Smooth muscle cell (in vitro differentiated cells): ENCODE measurements around the gene DUSP28. TPM values are rescaled to one million over a fixed set of nuclear protein-coding genes. Genes with fewer than 3 reads are reported as not detected.
A peak's percentile ranks its signal among the peaks of the same experiment; 100 is the strongest.

ENCODE experiments used
- DNase-seq: peaks from one replicate; lab custom pipeline; 2025; ENCODE audit not compliant: unreplicated experiment; lab: John Stamatoyannopoulos, UW
- H2AFZ ChIP-seq: fragments of 200-600 bp; sonication (generic); 2 replicates; pipeline ENCODE4 v1.6.0; 2016; ENCODE audit warnings: antibody characterized with exemption, low read depth, mild to moderate bottlenecking
- H3F3A ChIP-seq: fragments of 200-600 bp; sonication (generic); 2 replicates; pipeline ENCODE4 v1.6.0; 2017; ENCODE audit warnings: antibody characterized with exemption, low read depth
- H3K27ac ChIP-seq: fragments of 200-600 bp; sonication (generic); 2 replicates; pipeline ENCODE4 v1.5.1; 2016; ENCODE audit warnings: low read depth, mild to moderate bottlenecking
- H3K27me3 ChIP-seq: fragments of 200-600 bp; sonication (generic); 2 replicates; pipeline ENCODE4 v1.6.1; 2016; ENCODE audit warnings: low read depth, mild to moderate bottlenecking
- H3K36me3 ChIP-seq: fragments of 200-600 bp; sonication (generic); 2 replicates; pipeline ENCODE4 v1.5.1; 2016; ENCODE audit warnings: low read depth
- H3K4me1 ChIP-seq: fragments of 200-600 bp; sonication (generic); 2 replicates; pipeline ENCODE4 v1.5.1; 2016; ENCODE audit warnings: low read depth
- H3K4me2 ChIP-seq: fragments of 200-600 bp; sonication (generic); 2 replicates; pipeline ENCODE4 v1.6.0; 2016; ENCODE audit warnings: mild to moderate bottlenecking
- H3K4me3 ChIP-seq: fragments of 200-600 bp; sonication (generic); 2 replicates; pipeline ENCODE4 v1.5.1; 2016; ENCODE audit warnings: mild to moderate bottlenecking
- H3K79me2 ChIP-seq: fragments of 200-600 bp; sonication (generic); 2 replicates; pipeline ENCODE4 v1.6.0; 2016; ENCODE audit warnings: low read depth, mild to moderate bottlenecking
- H3K9ac ChIP-seq: fragments of 200-600 bp; sonication (generic); 2 replicates; pipeline ENCODE4 v1.6.0; 2016; ENCODE audit warnings: low read depth
- H3K9me3 ChIP-seq: fragments of 200-600 bp; sonication (generic); replicated peaks from 2 replicates; pipeline ENCODE4 v1.5.1; 2016; ENCODE audit warnings: low read depth
- H4K20me1 ChIP-seq: fragments of 200-600 bp; sonication (generic); 2 replicates; pipeline ENCODE4 v1.6.0; 2016; ENCODE audit warnings: low read depth
- WGBS: methylation state at CpG from one replicate; pipeline ENCODE4 v1.1.7; 2016; ENCODE audit warnings: low lambda C conversion rate; 5-methylcytosine and 5-hydroxymethylcytosine counted together
- polyA plus RNA-seq: library from polyadenylated mRNA; unstranded; fragments of >200 nt; fragmentation: Nextera tagmentation; extraction: Ambion mirVana; gene quantifications from 2 replicates; pipeline ENCODE4 v1.2.1, GENCODE V29; 2016
- total RNA-seq: library from RNA; depleted of rRNA; stranded (reverse); fragments of >200 nt; gene quantifications from 2 replicates; pipeline ENCODE4 v1.2.3, GENCODE V29; 2014
- TF ChIP-seq, protein P1 (sequence below): fragments of 200-600 bp; sonication (generic); IDR thresholded peaks from 2 replicates; pipeline ENCODE4 v1.5.1; 2017; ENCODE audit warnings: borderline replicate concordance, mild to moderate bottlenecking, antibody characterized with exemption; ENCODE audit not compliant: insufficient read depth, poor library complexity, severe bottlenecking

Gene DUSP28
- total and polyA plus RNA-seq, 2 experiments from 2014 or later = 2.2 to 6.4 TPM

DNA sequence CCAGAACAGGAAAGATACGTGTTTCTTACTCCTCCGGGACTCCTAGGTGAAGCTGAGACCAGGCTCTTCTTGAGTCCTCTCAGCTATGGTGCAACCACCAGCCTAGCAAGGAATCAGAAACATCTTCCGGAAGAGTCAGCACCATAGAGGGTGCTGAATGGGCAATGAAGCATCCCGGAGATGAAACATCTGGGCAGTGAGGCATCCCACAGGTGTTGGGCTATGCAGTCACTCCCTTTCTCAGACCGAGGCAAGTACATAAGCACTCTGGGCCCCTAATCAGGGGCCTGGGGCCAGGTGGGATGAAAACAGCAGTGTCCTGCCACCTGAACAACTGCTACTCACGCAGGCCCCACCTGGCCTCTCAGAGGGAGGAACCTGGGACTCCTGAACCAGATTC lies 24.9 kb downstream of the DUSP28 start:
- 94% methylated on average over 6 of the region's 6 CpGs for WGBS
- peaks cover 78% of the 10 kb centered on the region for H3K79me2 ChIP-seq
- H3K4me1 ChIP-seq = peaks cover 23% of the 10 kb centered on the region
- peak overlapping the region; percentile 94 for H3K9ac ChIP-seq
- H3K27ac ChIP-seq = peak overlapping the region; percentile 75
- peak overlapping the region; percentile 97 for H3K4me2 ChIP-seq
- H3K9me3 ChIP-seq = no peaks in the 10 kb centered on the region
- TF ChIP-seq, protein P1, sequence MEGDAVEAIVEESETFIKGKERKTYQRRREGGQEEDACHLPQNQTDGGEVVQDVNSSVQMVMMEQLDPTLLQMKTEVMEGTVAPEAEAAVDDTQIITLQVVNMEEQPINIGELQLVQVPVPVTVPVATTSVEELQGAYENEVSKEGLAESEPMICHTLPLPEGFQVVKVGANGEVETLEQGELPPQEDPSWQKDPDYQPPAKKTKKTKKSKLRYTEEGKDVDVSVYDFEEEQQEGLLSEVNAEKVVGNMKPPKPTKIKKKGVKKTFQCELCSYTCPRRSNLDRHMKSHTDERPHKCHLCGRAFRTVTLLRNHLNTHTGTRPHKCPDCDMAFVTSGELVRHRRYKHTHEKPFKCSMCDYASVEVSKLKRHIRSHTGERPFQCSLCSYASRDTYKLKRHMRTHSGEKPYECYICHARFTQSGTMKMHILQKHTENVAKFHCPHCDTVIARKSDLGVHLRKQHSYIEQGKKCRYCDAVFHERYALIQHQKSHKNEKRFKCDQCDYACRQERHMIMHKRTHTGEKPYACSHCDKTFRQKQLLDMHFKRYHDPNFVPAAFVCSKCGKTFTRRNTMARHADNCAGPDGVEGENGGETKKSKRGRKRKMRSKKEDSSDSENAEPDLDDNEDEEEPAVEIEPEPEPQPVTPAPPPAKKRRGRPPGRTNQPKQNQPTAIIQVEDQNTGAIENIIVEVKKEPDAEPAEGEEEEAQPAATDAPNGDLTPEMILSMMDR = no peak
- peaks cover 59% of the 10 kb centered on the region for H4K20me1 ChIP-seq
- peaks cover 10% of the 10 kb centered on the region for H3F3A ChIP-seq
- no peak overlapping the region for H2AFZ ChIP-seq
- H3K4me3 ChIP-seq = peak overlapping the region; percentile 92
- no peak for DNase-seq
- no peaks in the 10 kb centered on the region for H3K36me3 ChIP-seq
- no peaks in the 10 kb centered on the region for H3K27me3 ChIP-seq

DNA sequence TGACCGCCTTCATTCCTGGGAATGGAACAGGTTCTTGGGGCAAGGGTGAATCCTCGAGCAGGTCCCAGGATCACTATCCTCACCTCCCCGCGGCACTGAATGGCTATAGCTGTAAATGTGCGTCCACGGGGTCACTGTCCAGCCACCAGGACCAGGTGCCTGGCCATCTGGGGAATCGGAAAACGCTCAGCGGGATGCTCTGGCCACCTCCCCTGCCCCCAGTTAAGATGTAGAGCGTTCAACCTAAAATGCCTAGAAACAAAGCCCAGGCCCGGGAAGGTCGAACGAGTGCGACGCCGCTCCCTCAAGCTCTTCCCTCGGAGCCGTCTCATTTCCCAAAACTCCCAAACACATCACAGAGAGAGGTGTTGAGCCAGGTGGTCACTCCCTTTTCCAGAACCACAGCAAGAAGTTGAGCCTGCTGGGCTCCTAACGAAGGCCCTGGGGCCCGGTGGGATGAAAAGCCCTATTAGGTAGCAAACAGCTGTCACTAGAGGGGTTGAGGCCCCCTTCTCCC lies 25.6 kb downstream of the DUSP28 start:
- Histone ChIP-seq H4K20me1 (peaks cover 54% of the 10 kb centered on the region), H3K79me2 (peaks cover 78% of the 10 kb centered on the region), H3K9ac (peak overlapping the region; percentile 94), H3K4me2 (peak overlapping the region; percentile 97), H3K27ac (peak overlapping the region; percentile 75), H2AFZ (peak overlapping the region; percentile 96), H3F3A (peaks cover 7% of the 10 kb centered on the region), H3K4me1 (peaks cover 23% of the 10 kb centered on the region), H3K9me3 (no peaks in the 10 kb centered on the region), H3K4me3 (peak overlapping the region; percentile 92), H3K36me3 (no peaks in the 10 kb centered on the region), H3K27me3 (no peaks in the 10 kb centered on the region)
- 9% methylated on average over 20 of the region's 20 CpGs for WGBS
- DNase-seq = no peak
- TF ChIP-seq, protein P1 = no peak

DNA sequence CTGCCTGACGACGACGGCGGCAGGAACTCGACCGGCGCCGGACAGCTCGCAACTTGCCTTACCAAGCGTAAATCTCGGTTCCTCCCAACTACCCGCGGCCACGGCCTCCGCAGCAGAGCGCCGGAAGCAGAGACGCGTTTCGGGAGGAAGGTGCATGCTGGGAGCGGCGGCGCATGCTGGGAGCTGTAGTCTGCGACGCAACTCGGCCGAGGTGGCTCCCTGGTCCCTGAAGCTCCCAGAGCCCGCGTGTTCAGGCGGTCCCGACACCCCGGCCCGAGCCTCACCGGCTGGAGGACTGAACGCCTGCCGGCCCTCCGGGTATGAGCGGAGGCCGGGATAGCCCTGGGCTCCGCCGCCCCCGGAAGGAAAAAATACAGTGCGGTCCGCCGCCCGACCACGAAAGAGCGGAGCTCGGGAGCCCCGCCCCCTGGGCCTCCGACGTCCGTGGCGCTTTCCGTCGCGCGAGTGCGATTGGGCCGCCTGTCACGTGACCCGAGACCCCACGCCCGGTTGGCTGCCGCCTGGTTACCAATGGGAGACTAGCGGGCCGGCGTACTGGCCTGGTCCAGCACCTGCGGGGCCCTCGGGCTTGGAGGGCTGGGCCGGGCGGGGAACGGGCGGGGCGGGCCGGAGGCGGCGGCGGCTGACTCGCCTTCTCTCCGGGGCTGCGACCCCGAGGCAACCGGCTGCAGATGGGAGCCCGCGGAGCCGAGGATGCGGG lies 26.2 kb downstream of the DUSP28 start, which contains the start of gene CAPN10:
Gene CAPN10 (plus strand): TSS at position 537 of the 721 bp plus-strand sequence. CDS start 178 bp downstream, at position 715.
- H3K27ac ChIP-seq = peak within 1 kb of the TSS; percentile 75
- H3K79me2 ChIP-seq = peaks cover 76% of the 10 kb centered on the region
- no peaks in the 10 kb centered on the region for H3K9me3 ChIP-seq
- 2% methylated on average over 67 of the region's 88 CpGs for WGBS
- DNase-seq = peak; percentile 96
- H3K27me3 ChIP-seq = no peaks in the 10 kb centered on the region
- H3K9ac ChIP-seq = peak within 1 kb of the TSS; percentile 94
- TF ChIP-seq, protein P1 = no peak
- H2AFZ ChIP-seq = peak within 1 kb of the TSS; percentile 96
- peaks cover 23% of the 10 kb centered on the region for H3K4me1 ChIP-seq
- peak within 1 kb of the TSS; percentile 97 for H3K4me2 ChIP-seq
- peaks cover under 1% of the 10 kb centered on the region for H3F3A ChIP-seq
- no peaks in the 10 kb centered on the region for H3K36me3 ChIP-seq
- H4K20me1 ChIP-seq = peaks cover 53% of the 10 kb centered on the region
- peak within 1 kb of the TSS; percentile 92 for H3K4me3 ChIP-seq
